B cell (primary cell): ENCODE measurements around the gene SDK2. TPM values are rescaled to one million over a fixed set of nuclear protein-coding genes. Genes with fewer than 3 reads are reported as not detected.

Source experiments
- ATAC-seq: fragments of 200-7000 bp; cut with Tn5 transposase; one replicate; pipeline ENCODE4 v1.10.0; 2021; ENCODE audit warnings: low read depth, mild to moderate bottlenecking, moderate number of reproducible peaks, moderate library complexity
- CTCF ChIA-PET: fragments of 350-600 bp; sonication (Branson Sonifier 250); formaldehyde crosslinking; loops from one replicate; lab custom pipeline; 2021; ENCODE audit warnings: antibody characterized with exemption, inconsistent platforms; lab: Charles Lee
- POLR2A ChIA-PET: fragments of 350-600 bp; sonication (Branson Sonifier 250); formaldehyde crosslinking; loops from one replicate; lab custom pipeline; 2021; ENCODE audit warnings: antibody characterized with exemption; lab: Charles Lee
- DNase-seq: peaks from one replicate; pipeline ENCODE4 v3.0.0; 2013
- H2AFZ ChIP-seq: 2 replicates; pipeline ENCODE4 v1.6.1; 2012; ENCODE audit warnings: mild to moderate bottlenecking, low read depth, low read length; ENCODE audit not compliant: insufficient read depth, poor library complexity, severe bottlenecking
- H3K27ac ChIP-seq, 2 donors: 1 replicate in 1 of 2; 2 replicates in 1 of 2; pipeline ENCODE4 v1.5.1; 2012 to 2013; ENCODE audit warnings: low read length in 2 of 2, mild to moderate bottlenecking in 2 of 2, moderate library complexity in 1 of 2
- H3K27me3 ChIP-seq, 4 experiments: fragments of 200-600 bp in 1 of 4; sonication (generic) in 1 of 4; replicated peaks in 1 of 4; 1 replicate in 2 of 4; 2 replicates in 2 of 4; pipeline versions ENCODE4 v1.6.1 to v1.7.0; 2013 to 2016; ENCODE audit warnings: low read length in 3 of 4, mild to moderate bottlenecking in 2 of 4, mixed read lengths in 1 of 4, moderate library complexity in 1 of 4; ENCODE audit not compliant: insufficient read depth in 4 of 4, control insufficient read depth in 3 of 4; ENCODE audit errors: control extremely low read depth in 1 of 4
- H3K36me3 ChIP-seq, 2 experiments: replicated peaks in 1 of 2; 1 replicate in 1 of 2; 2 replicates in 1 of 2; pipeline versions ENCODE4 v1.6.1 to v1.7.1; 2013; ENCODE audit warnings: low read length in 1 of 2; ENCODE audit not compliant: insufficient read depth in 2 of 2, control insufficient read depth in 1 of 2; ENCODE audit errors: control extremely low read depth in 1 of 2, extremely low read depth in 1 of 2
- H3K4me1 ChIP-seq, 2 donors: fragments of 200-600 bp in 1 of 2; sonication (generic) in 1 of 2; 1 replicate in 1 of 2; 2 replicates in 1 of 2; pipeline versions ENCODE4 v1.5.1 to v1.6.1; 2013 to 2017; ENCODE audit warnings: low read length in 2 of 2; ENCODE audit not compliant: control insufficient read depth in 2 of 2, insufficient read depth in 2 of 2
- H3K4me2 ChIP-seq: replicated peaks from 2 replicates; pipeline ENCODE3; 2012; ENCODE audit warnings: mild to moderate bottlenecking, low read depth, low read length; ENCODE audit not compliant: poor library complexity, severe bottlenecking
- H3K4me3 ChIP-seq, 5 experiments: fragments of 200-600 bp in 1 of 5; sonication (generic) in 1 of 5; 1 replicate in 3 of 5; 2 replicates in 2 of 5; pipeline versions ENCODE4 v1.5.1 to v1.7.0; 2011 to 2016; ENCODE audit warnings: low read length in 4 of 5, mild to moderate bottlenecking in 4 of 5, low read depth in 2 of 5, control low read depth in 1 of 5, moderate library complexity in 1 of 5; ENCODE audit not compliant: insufficient read depth in 1 of 5; ENCODE audit errors: control extremely low read depth in 1 of 5, extremely low read depth in 1 of 5
- H3K79me2 ChIP-seq: fragments of 200-600 bp; sonication (generic); one replicate; pipeline ENCODE4 v1.6.0; 2016; ENCODE audit warnings: low read length; ENCODE audit not compliant: control insufficient read depth, insufficient read depth
- H3K9ac ChIP-seq: fragments of 200-600 bp; sonication (generic); 2 replicates; pipeline ENCODE4 v1.6.1; 2017; ENCODE audit warnings: mild to moderate bottlenecking, low read length, moderate library complexity
- H3K9me3 ChIP-seq, 3 donors: one replicate each; pipeline versions ENCODE4 v1.6.1 to v1.7.1; 2013; ENCODE audit warnings: low read length in 2 of 3; ENCODE audit not compliant: control insufficient read depth in 2 of 3, insufficient read depth in 1 of 3; ENCODE audit errors: control extremely low read depth in 1 of 3
- H4K20me1 ChIP-seq: 2 replicates; pipeline ENCODE4 v1.6.0; 2012; ENCODE audit warnings: mild to moderate bottlenecking, low read length; ENCODE audit not compliant: insufficient read depth, control insufficient read depth, poor library complexity, severe bottlenecking
- H3K27ac Mint-ChIP-seq: one replicate; pipeline ENCODE4 v1.8.0; 2021; ENCODE audit warnings: mixed read lengths
- H3K27me3 Mint-ChIP-seq: one replicate; pipeline ENCODE4 v1.8.0; 2021; ENCODE audit warnings: mixed read lengths
- H3K4me1 Mint-ChIP-seq: one replicate; pipeline ENCODE4 v1.8.0; 2021; ENCODE audit warnings: mixed read lengths
- H3K4me3 Mint-ChIP-seq: one replicate; pipeline ENCODE4 v1.8.0; 2021; ENCODE audit warnings: mixed read lengths
- H3K9me3 Mint-ChIP-seq: one replicate; pipeline ENCODE4 v1.8.0; 2022; ENCODE audit warnings: mixed read lengths; ENCODE audit not compliant: insufficient read depth
- EZH2 ChIP-seq: IDR thresholded peaks from 2 replicates; pipeline ENCODE4 v1.6.1; 2012; ENCODE audit warnings: borderline replicate concordance, low read depth, mild to moderate bottlenecking, moderate library complexity, low read length; ENCODE audit not compliant: insufficient read depth, poor library complexity, severe bottlenecking
- WGBS: methylation state at CpG from one replicate; pipeline ENCODE4 v1.1.5; 2013; ENCODE audit warnings: missing lambda C conversion rate; ENCODE audit not compliant: insufficient coverage; 5-methylcytosine and 5-hydroxymethylcytosine counted together
- intact Hi-C: fragments of 100-400 bp; cut with micrococcal nuclease; formaldehyde crosslinking; loops from one replicate; pipeline ENCODE4 v1.10.0; 2022
- polyA plus RNA-seq: library from polyadenylated mRNA; depleted of rRNA; stranded (reverse); fragments of >200 nt; gene quantifications from 2 replicates; pipeline ENCODE4 v1.2.3, GENCODE V29; 2012
- total RNA-seq, 2 donors: library from RNA; stranded (reverse); fragments of 120-200 nt in 1 of 2; gene quantifications; 1 replicate in 1 of 2; 2 replicates in 1 of 2; pipeline versions ENCODE4 v1.2.3 to v1.2.4, GENCODE V29; 2013 to 2022
- TF ChIP-seq, protein P1 (sequence below): fragments of 200-600 bp; IDR thresholded peaks from one replicate; pipeline ENCODE4 v1.8.0; 2022; ENCODE audit warnings: antibody characterized with exemption, mild to moderate bottlenecking

The SDK2 gene
- total and polyA plus RNA-seq, 2 donors (not counting 1 experiment from before 2014, with no cell fraction given): 3.2 to 13.0 TPM

DNA sequence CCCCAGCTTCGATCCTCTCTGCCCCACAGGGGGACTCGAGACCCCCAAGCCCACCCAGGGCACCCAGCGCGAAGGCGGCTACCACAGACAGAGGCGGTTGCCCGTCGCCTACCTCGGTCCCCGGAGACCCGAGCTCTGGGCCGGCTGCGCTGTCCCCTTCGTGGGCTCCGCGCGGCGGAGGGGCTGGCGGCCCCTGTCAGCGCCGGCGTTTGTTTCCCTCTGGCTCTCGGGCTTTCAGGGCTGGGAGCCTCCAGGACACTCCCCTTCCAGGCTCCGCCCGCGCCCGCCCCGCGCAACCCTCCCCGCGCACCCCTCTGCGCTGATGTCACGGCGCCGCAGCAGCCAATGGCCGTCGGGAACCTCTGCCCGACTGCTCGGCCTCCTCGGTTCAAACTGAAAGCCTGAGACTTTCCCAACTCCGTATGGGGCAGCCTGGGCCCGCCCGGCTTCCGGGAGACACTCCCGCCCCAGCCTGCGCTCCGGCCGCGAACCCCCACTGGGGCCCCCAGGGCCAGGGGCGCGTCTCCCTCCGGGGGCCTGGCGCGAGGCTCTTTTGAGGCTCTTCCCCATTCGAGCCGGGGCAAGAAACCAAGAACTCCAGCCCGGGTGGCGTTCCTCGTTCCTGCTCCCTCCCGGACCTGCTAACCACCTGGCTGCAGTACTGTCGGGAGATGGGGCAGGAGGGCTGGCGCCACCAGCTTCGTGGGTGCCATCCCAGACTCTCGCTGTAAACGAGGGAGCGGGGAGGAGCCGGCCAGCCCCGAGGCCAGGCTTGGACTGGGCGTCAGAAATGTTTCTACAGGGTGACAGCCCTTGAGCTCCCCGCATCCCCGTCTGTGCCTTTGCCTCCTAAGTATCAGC is 332.2 kb downstream of the SDK2 start, which contains the start of gene CDC42EP4:
Gene CDC42EP4, minus strand, starts transcription at position 221 of the 861 bp plus-strand sequence. CDS start 25,501 bp downstream, outside the sequence.
- CTCF ChIA-PET: interaction anchor here (0.9 to 4.1 kb wide), 3 partner anchors 8 to 58 kb away, joined by 4 to 23 read pairs (median 5); no protein-coding TSS in a partner anchor
- peak within 1 kb of the TSS; percentile 95 for H2AFZ ChIP-seq
- Mint-ChIP-seq H3K27ac (peak within 1 kb of the TSS; percentile 61), H3K4me1 (peaks cover 21% of the 10 kb centered on the region), H3K27me3 (no peaks in the 10 kb centered on the region), H3K4me3 (peak within 1 kb of the TSS; percentile 94), H3K9me3 (no peaks in the 10 kb centered on the region)
- no peaks in the 10 kb centered on the region for H3K9me3 ChIP-seq
- POLR2A ChIA-PET: interaction anchor here (1.2 kb wide), 1 partner anchor 17 kb away, joined by 3 read pairs; no protein-coding TSS in a partner anchor
- ATAC-seq: peak; percentile 90
- intact Hi-C loops: loop anchor here (1.0 to 5.0 kb wide), 5 partner anchors 40 to 219 kb away; partner anchors contain the start of genes COG1 and SLC39A11
- peaks cover 19 to 30% of the 10 kb centered on the region in 2 donors for H3K4me1 ChIP-seq
- H3K36me3 ChIP-seq: no peaks in the 10 kb centered on the region
- H3K27ac ChIP-seq: peak within 1 kb of the TSS; percentile 12 to 70
- no peaks in the 10 kb centered on the region for H4K20me1 ChIP-seq
- peaks cover 0 to 16% (median 4%) of the 10 kb centered on the region in 4 experiments for H3K27me3 ChIP-seq
- no peak for TF ChIP-seq EZH2
- TF ChIP-seq, protein P1, sequence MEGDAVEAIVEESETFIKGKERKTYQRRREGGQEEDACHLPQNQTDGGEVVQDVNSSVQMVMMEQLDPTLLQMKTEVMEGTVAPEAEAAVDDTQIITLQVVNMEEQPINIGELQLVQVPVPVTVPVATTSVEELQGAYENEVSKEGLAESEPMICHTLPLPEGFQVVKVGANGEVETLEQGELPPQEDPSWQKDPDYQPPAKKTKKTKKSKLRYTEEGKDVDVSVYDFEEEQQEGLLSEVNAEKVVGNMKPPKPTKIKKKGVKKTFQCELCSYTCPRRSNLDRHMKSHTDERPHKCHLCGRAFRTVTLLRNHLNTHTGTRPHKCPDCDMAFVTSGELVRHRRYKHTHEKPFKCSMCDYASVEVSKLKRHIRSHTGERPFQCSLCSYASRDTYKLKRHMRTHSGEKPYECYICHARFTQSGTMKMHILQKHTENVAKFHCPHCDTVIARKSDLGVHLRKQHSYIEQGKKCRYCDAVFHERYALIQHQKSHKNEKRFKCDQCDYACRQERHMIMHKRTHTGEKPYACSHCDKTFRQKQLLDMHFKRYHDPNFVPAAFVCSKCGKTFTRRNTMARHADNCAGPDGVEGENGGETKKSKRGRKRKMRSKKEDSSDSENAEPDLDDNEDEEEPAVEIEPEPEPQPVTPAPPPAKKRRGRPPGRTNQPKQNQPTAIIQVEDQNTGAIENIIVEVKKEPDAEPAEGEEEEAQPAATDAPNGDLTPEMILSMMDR: no peak
- H3K4me3 ChIP-seq: peak within 1 kb of the TSS; percentile 60 to 74 (median 68)
- peak within 1 kb of the TSS; percentile 99 for H3K4me2 ChIP-seq
- H3K9ac ChIP-seq: peak within 1 kb of the TSS; percentile 82
- no peaks in the 10 kb centered on the region for H3K79me2 ChIP-seq
- 4% methylated on average over 71 of the region's 71 CpGs for WGBS
- peak; percentile 83 for DNase-seq
